A673 (cell line): Measurements from ENCODE around the gene LTV1.

Experiments
- EZH2 ChIP-seq: fragments of 200-600 bp; sonication (generic); IDR thresholded peaks from 2 replicates; pipeline ENCODE4 v1.6.1; 2017; ENCODE audit warnings: borderline replicate concordance, low read depth, mild to moderate bottlenecking, mixed read lengths, antibody characterized with exemption, low read length; ENCODE audit not compliant: poor library complexity, severe bottlenecking
- TF ChIP-seq, protein P1 (sequence below): fragments of 300-800, 200-600 bp; sonication (generic); conservative IDR thresholded peaks from 2 replicates; pipeline ENCODE4 v1.5.1; 2017; ENCODE audit warnings: low read depth, mild to moderate bottlenecking, antibody characterized with exemption, low read length, moderate library complexity, mixed read lengths

DNA sequence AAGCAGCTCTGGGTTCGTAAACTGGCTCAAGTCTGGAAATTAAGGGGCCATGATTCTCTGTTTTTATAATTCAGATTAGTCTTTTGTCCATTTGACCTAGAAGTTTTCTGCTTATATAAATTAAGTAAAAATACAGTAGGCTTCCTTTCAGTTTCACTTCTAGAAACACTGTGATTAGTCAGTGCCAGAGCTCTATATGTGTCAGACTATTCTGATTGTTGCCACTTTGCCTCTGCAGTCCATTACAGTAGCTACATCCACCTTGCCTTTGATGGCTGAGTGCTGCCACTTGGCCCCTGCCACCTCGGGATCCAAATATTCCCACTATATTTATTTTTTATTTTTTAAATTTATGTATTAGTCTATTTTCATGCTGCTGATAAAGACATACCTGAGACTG is 29.1 kb downstream of the LTV1 start:
- TF ChIP-seq, protein P1, sequence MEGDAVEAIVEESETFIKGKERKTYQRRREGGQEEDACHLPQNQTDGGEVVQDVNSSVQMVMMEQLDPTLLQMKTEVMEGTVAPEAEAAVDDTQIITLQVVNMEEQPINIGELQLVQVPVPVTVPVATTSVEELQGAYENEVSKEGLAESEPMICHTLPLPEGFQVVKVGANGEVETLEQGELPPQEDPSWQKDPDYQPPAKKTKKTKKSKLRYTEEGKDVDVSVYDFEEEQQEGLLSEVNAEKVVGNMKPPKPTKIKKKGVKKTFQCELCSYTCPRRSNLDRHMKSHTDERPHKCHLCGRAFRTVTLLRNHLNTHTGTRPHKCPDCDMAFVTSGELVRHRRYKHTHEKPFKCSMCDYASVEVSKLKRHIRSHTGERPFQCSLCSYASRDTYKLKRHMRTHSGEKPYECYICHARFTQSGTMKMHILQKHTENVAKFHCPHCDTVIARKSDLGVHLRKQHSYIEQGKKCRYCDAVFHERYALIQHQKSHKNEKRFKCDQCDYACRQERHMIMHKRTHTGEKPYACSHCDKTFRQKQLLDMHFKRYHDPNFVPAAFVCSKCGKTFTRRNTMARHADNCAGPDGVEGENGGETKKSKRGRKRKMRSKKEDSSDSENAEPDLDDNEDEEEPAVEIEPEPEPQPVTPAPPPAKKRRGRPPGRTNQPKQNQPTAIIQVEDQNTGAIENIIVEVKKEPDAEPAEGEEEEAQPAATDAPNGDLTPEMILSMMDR = no peak
- TF ChIP-seq EZH2 = no peak
